ENCODE results near the gene PHLPP2.
"Not testable (repeated sequence)": the region's sequence is repeated elsewhere in the genome, so short reads cannot be mapped to it uniquely, and the experiment has no call there.

Gene PHLPP2

GRCh38 chr16:71618429-71618828 lies 106.1 kb downstream of the PHLPP2 start:
- DNase-seq, result no peak

DNA sequence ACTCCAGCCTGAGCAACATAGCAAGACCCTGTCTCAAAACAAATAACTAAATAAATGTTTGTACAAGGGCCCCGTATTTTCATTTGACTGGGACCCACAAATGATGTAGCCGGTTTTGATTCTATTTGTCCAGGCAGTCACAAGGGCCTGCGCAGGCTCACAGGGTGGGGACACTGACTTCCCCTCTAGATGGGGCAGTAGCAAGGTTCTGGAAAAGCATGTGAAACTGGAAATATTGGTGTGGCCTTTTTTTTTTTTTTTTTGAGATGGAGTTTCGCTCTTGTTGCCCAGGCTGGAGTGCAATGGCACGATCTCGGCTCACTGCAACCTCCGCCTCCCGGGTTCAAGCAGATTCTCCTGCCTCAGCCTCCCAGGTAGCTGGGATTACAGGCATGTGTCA lies 109.5 kb downstream of the PHLPP2 start:
- DNase-seq, result not testable (repeated sequence)

GRCh38 chr16:71610936-71611871 lies 113.3 kb downstream of the PHLPP2 start:
- no peak for DNase-seq

DNA sequence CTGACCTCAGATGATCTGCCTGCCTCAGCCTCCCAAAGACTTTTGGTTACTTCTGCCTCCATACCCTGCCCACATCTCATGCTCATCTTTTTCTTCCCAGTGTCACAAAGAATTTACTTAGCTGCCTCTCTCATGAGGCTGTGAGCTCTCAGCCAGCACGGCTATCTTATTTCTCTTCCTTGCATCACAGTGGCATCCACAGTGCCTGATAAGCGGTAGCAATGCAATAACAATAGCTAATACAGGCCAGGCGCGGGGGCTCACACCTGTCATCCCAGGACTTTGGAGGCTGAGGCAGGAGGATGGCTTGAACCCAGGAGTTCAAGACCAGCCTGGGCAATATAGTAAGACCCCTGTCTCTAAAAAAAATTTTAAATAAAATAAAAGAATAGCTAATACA lies 114.1 kb downstream of the PHLPP2 start:
- DNase-seq, result no peak

- DNase-seq, result no peak
These were observed 115.4 kb downstream of the PHLPP2 start for GRCh38 chr16:71609066-71609465.

GRCh38 chr16:71600822-71601221 lies 123.7 kb downstream of the PHLPP2 start:
- no peak for DNase-seq

DNA sequence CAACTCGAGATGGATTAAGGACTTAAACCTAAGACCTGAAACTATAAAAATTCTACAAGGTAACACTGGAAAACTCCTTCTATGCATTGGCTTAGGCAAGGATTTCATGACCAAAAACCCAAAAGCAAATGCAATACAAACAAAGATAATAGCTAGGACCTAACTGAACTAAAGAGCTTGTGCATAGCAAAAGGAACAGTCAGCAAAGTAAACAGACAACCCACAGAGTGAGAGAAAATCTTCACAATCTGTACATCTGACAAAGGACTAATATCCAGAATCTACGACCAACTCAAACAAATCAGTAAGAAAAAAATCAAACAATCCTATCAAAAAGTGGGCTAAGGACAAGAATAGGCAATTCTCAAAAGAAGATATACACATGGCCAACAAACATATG lies 126.1 kb downstream of the PHLPP2 start:
- DNase-seq, result not testable (repeated sequence)

DNA sequence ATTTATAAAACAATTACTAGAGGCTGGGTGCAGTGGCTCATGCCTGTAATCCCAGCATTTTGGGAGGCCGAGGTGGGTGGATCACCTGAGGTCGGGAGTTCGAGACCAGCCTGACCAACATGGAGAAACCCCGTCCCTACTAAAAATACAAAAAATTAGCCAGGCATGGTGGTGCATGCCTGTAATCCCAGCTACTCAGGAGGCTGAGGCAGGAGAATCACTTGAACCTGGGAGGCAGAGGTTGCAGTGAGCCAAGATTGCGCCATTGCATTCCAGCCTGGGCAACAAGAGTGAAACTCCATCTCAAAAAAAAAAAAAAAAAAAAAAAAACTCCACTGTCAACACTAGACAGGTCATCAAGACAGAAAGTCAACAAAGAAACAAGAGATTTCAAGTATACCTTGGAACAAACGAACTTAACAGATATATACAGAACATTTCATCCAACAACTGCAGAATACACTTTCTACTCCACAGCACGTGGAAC lies 129.1 kb downstream of the PHLPP2 start:
- not testable (repeated sequence) for DNase-seq
